HepG2 (cell line): Measurements from ENCODE around the gene FBXO24. TPM values are rescaled to one million over a fixed set of nuclear protein-coding genes. Genes with fewer than 3 reads are reported as not detected.

Source experiments
- AGO2 ChIP-seq: fragments of 200-400 bp; formaldehyde crosslinking; optimal IDR thresholded peaks from 2 replicates; pipeline ENCODE3; 2017; ENCODE audit warnings: mild to moderate bottlenecking, low read depth, low read length, moderate library complexity
- NONO ChIP-seq, 2 experiments: fragments of 450-650 bp in 1 of 2; sonication (generic) in 1 of 2; formaldehyde crosslinking in 1 of 2; IDR thresholded peaks in 1 of 2; conservative IDR thresholded peaks in 1 of 2; 2 replicates each; pipeline versions ENCODE4 v1.6.1 to v1.8.0; 2017 to 2022; ENCODE audit warnings: mild to moderate bottlenecking in 1 of 2, missing genetic modification reagents in 1 of 2, moderate library complexity in 1 of 2
- RBM39 ChIP-seq: fragments of 200-400 bp; formaldehyde crosslinking; IDR thresholded peaks from one replicate; pipeline ENCODE4 v1.6.1; 2018; ENCODE audit warnings: antibody characterized with exemption, mild to moderate bottlenecking, low read depth, low read length; ENCODE audit not compliant: poor library complexity, severe bottlenecking
- SP1 ChIP-seq, 2 experiments: fragments of 450-650 bp in 1 of 2; sonication (generic) in 1 of 2; formaldehyde crosslinking in 1 of 2; IDR thresholded peaks; 2 replicates each; pipeline versions ENCODE4 v1.4.0 to v1.6.1; 2016 to 2020; ENCODE audit warnings: missing genetic modification reagents in 1 of 2
- SP2 ChIP-seq: sonication (generic); formaldehyde crosslinking; IDR thresholded peaks from 2 replicates; pipeline ENCODE4 v1.5.1; 2020; ENCODE audit warnings: mild to moderate bottlenecking, missing genetic modification reagents
- TSC22D2 ChIP-seq: sonication (generic); formaldehyde crosslinking; IDR thresholded peaks from 2 replicates; pipeline ENCODE4 v1.5.1; 2020; ENCODE audit warnings: missing genetic modification reagents, mild to moderate bottlenecking, borderline replicate concordance
- XRCC5 ChIP-seq: fragments of 200-400 bp; formaldehyde crosslinking; optimal IDR thresholded peaks from 2 replicates; pipeline ENCODE3; 2017; ENCODE audit warnings: mild to moderate bottlenecking, low read length
- ZNF484 ChIP-seq: sonication (generic); formaldehyde crosslinking; IDR thresholded peaks from 2 replicates; pipeline ENCODE4 v1.5.1; 2020; ENCODE audit warnings: mild to moderate bottlenecking, low read depth, missing genetic modification reagents, borderline replicate concordance
- ZNF790 ChIP-seq: sonication (generic); formaldehyde crosslinking; IDR thresholded peaks from 2 replicates; pipeline ENCODE4 v1.8.0; 2022; ENCODE audit warnings: missing genetic modification reagents, mild to moderate bottlenecking, borderline replicate concordance
- polyA plus RNA-seq, 8 experiments: library from polyadenylated mRNA; depleted of rRNA in 3 of 8; stranded (reverse) in 7 of 8; unstranded in 1 of 8; fragments of >200 nt; fragmentation: Illumina TruSeq in 4 of 8; extraction: Trizol in 4 of 8; gene quantifications; 2 replicates each; pipeline versions ENCODE4 v1.2.1 to v1.2.3, GENCODE V29; 2011 to 2016; ENCODE audit warnings: low read depth in 4 of 8, missing spikeins in 1 of 8, mixed read lengths in 1 of 8; ENCODE audit not compliant: insufficient read depth in 1 of 8
- total RNA-seq, 5 experiments: library from RNA; depleted of rRNA; stranded (reverse); fragments of >200 nt; fragmentation: Illumina TruSeq; extraction: Trizol; gene quantifications; 2 replicates each; pipeline ENCODE4 v1.2.3, GENCODE V29; 2016; ENCODE audit warnings: low read depth in 1 of 5
- TF ChIP-seq, protein P1 (sequence below): sonication (generic); formaldehyde crosslinking; IDR thresholded peaks from 2 replicates; pipeline ENCODE4 v1.4.0; 2020; ENCODE audit warnings: missing genetic modification reagents, mild to moderate bottlenecking, borderline replicate concordance
- TF ChIP-seq, protein P2 (sequence below): sonication (generic); formaldehyde crosslinking; conservative IDR thresholded peaks from 2 replicates; pipeline ENCODE4 v1.8.0; 2022; ENCODE audit warnings: low read depth, missing genetic modification reagents
- TF ChIP-seq, protein P3 (sequence below): IDR thresholded peaks from 2 replicates; pipeline ENCODE4 v1.6.1; 2016; ENCODE audit warnings: mild to moderate bottlenecking, missing biosample characterization, missing genetic modification reagents
- TF ChIP-seq, protein P4 (sequence below): IDR thresholded peaks from 2 replicates; pipeline ENCODE4 v1.6.1; 2016; ENCODE audit warnings: low read depth, borderline replicate concordance
- TF ChIP-seq, protein P5 (sequence below): sonication (generic); formaldehyde crosslinking; IDR thresholded peaks from 2 replicates; pipeline ENCODE4 v1.8.1; 2022; ENCODE audit warnings: low read depth, mild to moderate bottlenecking, missing genetic modification reagents

FBXO24 gene
- total and polyA plus RNA-seq, 2 of the 13 experiments (the other 11 are each of a cell fraction or from before 2014, with no cell fraction given) = 0.20 to 0.55 TPM

DNA sequence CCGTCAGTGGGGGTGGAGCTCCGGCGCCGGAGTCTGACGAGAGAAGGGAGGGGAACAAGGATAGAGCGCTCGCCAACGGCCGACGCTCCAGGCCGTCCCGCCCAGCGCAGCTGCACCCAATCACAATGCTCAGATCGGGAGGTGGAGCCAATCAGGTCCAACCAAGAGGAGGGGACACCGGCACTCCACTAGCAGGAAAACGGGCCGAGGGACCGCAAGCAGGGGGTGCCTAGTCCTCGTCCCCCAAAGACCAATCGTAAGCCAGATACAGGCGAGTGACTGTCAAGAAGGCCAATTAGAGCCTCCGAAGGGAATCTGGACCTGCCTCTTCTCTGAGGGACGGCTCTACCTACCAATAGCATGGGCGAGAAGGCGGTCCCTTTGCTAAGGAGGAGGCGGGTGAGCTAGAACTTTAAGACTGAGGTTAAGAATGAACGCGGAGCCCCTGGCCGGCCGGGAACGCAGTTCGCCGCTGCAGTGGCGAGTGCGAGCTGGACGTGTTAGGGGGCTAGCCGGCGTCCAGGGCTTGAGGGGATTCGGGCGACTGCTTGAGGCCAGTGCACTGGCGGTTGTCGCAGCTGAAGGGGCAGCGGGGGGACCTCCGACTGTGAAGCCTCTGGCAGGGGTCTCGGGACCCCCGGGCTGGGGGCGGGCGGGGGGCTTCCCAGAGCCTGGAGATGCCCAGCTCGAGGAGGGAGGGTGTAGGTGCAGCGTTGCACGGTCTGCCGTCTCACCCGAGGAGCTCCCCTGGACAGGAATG is at the start of gene FBXO24 (continued):
- TF ChIP-seq, protein P1, sequence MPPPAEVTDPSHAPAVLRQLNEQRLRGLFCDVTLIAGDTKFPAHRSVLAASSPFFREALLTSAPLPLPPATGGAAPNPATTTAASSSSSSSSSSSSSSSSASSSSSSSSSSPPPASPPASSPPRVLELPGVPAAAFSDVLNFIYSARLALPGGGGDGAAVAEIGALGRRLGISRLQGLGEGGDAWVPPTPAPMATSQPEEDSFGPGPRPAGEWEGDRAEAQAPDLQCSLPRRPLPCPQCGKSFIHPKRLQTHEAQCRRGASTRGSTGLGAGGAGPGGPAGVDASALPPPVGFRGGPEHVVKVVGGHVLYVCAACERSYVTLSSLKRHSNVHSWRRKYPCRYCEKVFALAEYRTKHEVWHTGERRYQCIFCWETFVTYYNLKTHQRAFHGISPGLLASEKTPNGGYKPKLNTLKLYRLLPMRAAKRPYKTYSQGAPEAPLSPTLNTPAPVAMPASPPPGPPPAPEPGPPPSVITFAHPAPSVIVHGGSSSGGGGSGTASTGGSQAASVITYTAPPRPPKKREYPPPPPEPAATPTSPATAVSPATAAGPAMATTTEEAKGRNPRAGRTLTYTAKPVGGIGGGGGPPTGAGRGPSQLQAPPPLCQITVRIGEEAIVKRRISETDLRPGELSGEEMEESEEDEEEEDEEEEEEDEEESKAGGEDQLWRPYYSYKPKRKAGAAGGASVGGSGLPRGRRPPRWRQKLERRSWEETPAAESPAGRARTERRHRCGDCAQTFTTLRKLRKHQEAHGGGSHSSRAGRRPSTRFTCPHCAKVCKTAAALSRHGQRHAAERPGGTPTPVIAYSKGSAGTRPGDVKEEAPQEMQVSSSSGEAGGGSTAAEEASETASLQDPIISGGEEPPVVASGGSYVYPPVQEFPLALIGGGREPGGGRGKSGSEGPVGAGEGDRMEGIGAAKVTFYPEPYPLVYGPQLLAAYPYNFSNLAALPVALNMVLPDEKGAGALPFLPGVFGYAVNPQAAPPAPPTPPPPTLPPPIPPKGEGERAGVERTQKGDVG = no peak
- TF ChIP-seq XRCC5 (peak; percentile 80), RBM39 (peak; percentile 35), SP1 (IDR thresholded peaks at IDR 0.05) (peak; percentile 13; the same call in 1 of the 2 replicates), SP1 (CRISPR knock-in tag; IDR thresholded peaks at IDR 0.05) (peak; percentile 81), ZNF484 (CRISPR knock-in tag) (no peak), TSC22D2 (CRISPR knock-in tag) (peak; percentile 38; the same call in 1 of the 2 replicates), ZNF790 (no peak), NONO (IDR thresholded peaks at IDR 0.05) (no peak), NONO (CRISPR knock-in tag; conservative IDR thresholded peaks at IDR 0.05) (peak; percentile 36; the same call in 1 of the 2 replicates), AGO2 (no peak), SP2 (CRISPR knock-in tag) (peak; percentile 99)
- TF ChIP-seq, protein P2, sequence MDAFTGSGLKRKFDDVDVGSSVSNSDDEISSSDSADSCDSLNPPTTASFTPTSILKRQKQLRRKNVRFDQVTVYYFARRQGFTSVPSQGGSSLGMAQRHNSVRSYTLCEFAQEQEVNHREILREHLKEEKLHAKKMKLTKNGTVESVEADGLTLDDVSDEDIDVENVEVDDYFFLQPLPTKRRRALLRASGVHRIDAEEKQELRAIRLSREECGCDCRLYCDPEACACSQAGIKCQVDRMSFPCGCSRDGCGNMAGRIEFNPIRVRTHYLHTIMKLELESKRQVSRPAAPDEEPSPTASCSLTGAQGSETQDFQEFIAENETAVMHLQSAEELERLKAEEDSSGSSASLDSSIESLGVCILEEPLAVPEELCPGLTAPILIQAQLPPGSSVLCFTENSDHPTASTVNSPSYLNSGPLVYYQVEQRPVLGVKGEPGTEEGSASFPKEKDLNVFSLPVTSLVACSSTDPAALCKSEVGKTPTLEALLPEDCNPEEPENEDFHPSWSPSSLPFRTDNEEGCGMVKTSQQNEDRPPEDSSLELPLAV (CRISPR knock-in tag) = no peak
- TF ChIP-seq, protein P3, sequence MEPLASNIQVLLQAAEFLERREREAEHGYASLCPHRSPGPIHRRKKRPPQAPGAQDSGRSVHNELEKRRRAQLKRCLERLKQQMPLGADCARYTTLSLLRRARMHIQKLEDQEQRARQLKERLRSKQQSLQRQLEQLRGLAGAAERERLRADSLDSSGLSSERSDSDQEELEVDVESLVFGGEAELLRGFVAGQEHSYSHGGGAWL (CRISPR knock-in tag) = 0 out of 2 replicates have a peak, but pooled peaks have one; percentile 16
- TF ChIP-seq, protein P4, sequence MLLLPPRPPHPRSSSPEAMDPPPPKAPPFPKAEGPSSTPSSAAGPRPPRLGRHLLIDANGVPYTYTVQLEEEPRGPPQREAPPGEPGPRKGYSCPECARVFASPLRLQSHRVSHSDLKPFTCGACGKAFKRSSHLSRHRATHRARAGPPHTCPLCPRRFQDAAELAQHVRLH (CRISPR knock-in tag) = 0 out of 2 replicates have a peak, but pooled peaks have one; percentile 8
- TF ChIP-seq, protein P5, sequence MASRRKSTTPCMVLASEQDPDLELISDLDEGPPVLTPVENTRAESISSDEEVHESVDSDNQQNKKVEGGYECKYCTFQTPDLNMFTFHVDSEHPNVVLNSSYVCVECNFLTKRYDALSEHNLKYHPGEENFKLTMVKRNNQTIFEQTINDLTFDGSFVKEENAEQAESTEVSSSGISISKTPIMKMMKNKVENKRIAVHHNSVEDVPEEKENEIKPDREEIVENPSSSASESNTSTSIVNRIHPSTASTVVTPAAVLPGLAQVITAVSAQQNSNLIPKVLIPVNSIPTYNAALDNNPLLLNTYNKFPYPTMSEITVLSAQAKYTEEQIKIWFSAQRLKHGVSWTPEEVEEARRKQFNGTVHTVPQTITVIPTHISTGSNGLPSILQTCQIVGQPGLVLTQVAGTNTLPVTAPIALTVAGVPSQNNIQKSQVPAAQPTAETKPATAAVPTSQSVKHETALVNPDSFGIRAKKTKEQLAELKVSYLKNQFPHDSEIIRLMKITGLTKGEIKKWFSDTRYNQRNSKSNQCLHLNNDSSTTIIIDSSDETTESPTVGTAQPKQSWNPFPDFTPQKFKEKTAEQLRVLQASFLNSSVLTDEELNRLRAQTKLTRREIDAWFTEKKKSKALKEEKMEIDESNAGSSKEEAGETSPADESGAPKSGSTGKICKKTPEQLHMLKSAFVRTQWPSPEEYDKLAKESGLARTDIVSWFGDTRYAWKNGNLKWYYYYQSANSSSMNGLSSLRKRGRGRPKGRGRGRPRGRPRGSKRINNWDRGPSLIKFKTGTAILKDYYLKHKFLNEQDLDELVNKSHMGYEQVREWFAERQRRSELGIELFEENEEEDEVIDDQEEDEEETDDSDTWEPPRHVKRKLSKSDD = no peak
